ENCODE measurements around the gene CBY2.

- TF ChIP-seq CEBPB (IDR thresholded peaks at IDR 0.05) (no peak), TAF1 (IDR thresholded peaks at IDR 0.05; ENCODE audit: low read depth) (no peak), TEAD4 (IDR thresholded peaks at IDR 0.05) (no peak), EP300 (IDR thresholded peaks at IDR 0.05; ENCODE audit: borderline replicate concordance) (no peak), ZBTB7A (IDR thresholded peaks at IDR 0.05; ENCODE audit: low read depth) (no peak), FOXM1 (IDR thresholded peaks at IDR 0.05; ENCODE audit: borderline replicate concordance, low read depth) (no peak), NFIC (IDR thresholded peaks at IDR 0.05) (no peak), RAD21 (IDR thresholded peaks at IDR 0.05; ENCODE audit: low read depth) (no peak), YY1 (IDR thresholded peaks at IDR 0.05; ENCODE audit: low read depth) (no peak), USF1 (IDR thresholded peaks at IDR 0.05) (no peak), REST (IDR thresholded peaks at IDR 0.05; ENCODE audit: low read depth) (no peak), CREB1 (IDR thresholded peaks at IDR 0.05; ENCODE audit: low read depth) (no peak), MAX (IDR thresholded peaks at IDR 0.05) (no peak)
These were observed 18.4 kb upstream of the CBY2 start for GRCh38 chr13:45683701-45684100.

Data from Ishikawa (cell line).